GM19452 (cell line): ENCODE measurements around the gene TCF12.
"Not testable (repeated sequence)": the region's sequence is repeated elsewhere in the genome, so short reads cannot be mapped to it uniquely, and the experiment has no call there.

Source experiments
- ATAC-seq: cut with Tn5 transposase; IDR thresholded peaks from one replicate; pipeline ENCODE4 v1.9.1; 2021; ENCODE audit not compliant: unreplicated experiment

TCF12 gene

DNA sequence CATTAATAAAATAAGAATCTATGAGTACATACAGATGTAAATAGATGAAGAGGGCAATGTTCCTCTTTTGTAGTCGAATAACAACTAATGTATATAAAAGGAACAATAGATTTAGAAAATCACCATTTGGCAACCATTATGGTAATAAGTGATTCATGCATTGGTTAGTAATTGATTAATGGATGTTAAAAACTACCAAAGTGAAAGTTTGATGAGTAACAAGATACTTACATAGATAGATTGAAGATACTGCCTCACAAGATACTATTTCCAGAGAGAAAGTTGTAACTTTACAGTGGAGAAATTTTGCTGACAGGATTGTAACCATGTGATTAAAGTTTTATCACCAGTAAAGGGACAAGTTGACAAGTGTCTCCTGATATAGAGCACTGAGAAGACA lies 55.0 kb downstream of the TCF12 start:
- ATAC-seq, result no peak

DNA sequence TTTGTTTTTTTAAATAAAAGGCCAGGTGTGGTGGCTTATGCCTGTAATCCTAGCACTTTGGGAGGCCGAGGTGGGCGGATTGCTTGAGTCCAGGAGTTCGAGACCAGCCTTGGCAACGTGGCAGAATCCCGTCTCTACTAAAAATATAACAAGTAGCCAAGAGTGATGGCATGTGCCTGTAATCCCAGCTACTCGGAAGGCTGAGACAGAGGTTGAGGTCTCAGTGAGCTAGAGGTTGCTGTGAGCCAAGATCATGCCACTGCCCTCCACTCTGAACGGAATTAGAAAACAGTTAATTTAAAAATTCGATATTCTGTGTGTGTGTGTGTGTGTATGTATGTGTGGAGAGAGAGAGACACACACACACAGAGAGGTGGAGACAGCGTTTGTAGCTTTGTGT lies 58.8 kb downstream of the TCF12 start:
- ATAC-seq, result no peak

DNA sequence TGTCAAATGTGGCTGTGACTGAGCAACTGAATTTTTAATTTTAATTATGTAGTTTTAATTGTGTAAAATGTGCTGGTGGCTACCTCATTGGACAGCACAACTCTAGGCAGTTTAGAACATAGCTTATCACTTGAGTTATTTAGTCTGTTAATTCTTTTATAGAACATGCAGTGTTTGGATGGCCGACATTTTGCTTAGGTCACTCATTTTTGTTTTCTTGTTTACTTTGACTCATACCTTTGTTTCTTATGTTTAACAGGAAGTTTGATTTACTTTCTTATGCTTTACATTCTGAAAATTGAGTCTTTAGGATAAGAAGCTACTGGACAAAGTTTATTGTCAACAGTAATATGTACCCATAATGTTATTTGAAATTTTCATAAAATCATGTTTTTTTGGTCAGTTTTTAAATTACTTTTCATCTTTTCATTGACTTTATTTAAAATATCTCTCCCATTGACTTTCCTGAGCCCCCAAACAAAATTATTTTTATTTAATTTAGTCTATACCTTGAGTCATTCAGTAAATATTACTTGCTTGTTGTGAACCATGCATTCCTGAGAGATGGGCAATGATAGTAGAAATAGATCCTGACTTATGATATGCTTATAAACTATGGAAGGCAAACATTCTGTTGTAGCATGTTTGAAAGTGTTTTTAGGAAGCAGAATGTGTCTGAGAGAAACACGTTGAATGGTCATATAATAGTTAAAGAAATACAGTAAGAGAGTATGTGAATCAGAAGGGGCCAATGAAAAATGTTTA lies 60.6 kb downstream of the TCF12 start:
- no peak for ATAC-seq

DNA sequence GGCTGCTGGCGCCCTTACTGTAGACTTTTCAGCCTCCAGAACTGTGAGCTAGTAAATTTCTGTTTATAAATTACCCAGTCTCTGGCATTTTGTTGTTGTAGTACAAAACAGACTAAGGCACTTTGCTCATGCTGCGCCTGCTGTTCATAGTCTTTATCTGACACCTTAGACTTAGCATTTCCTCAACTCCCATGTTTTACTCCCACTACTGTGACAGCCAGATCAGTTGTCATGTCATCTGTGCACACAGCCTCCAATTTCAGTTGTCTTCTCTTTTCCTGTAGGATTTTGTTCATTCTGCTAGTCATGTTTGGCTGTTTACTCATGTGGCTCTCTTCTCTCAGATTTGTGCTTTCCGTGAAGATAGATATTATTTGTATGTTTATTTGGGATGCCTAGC lies 62.0 kb downstream of the TCF12 start:
- ATAC-seq, result no peak

DNA sequence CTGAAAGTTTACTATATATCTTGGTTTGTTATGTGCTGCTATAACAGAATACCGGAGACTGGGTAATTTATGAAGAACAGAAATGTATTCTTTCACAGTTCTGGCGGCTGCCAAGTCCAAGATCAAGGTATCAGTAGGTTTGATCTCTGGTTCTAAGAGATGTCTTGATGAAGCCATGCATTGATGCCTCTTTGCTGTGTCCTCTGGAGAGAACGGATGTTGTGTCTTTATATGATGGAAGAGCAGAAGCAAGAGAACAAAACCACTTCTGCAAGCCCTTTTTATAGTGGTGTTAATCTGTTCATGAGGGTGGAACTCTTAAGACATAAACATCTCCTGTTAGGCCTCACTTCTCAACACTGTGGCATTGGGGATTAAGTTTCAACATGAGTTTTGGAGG lies 62.7 kb downstream of the TCF12 start:
- no peak for ATAC-seq

DNA sequence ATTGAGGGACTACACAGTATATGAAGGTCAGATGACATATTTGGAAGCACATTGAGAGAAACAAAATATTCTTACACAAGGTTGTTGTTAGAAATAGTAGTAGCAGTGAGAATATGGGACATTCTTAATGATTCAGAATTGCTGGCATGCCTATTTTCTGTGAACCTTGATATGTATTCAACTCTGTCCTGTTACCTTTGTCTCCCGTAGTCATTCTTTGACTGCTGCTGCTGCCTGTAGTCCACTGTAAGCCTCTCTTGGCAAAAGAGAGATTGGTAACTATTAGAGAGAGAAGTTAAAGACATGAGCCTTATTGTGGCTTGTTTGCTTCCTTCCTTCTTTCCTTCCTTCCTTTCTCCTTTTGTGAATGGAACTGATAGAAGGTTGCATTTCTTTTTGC lies 64.5 kb downstream of the TCF12 start:
- ATAC-seq, result no peak

DNA sequence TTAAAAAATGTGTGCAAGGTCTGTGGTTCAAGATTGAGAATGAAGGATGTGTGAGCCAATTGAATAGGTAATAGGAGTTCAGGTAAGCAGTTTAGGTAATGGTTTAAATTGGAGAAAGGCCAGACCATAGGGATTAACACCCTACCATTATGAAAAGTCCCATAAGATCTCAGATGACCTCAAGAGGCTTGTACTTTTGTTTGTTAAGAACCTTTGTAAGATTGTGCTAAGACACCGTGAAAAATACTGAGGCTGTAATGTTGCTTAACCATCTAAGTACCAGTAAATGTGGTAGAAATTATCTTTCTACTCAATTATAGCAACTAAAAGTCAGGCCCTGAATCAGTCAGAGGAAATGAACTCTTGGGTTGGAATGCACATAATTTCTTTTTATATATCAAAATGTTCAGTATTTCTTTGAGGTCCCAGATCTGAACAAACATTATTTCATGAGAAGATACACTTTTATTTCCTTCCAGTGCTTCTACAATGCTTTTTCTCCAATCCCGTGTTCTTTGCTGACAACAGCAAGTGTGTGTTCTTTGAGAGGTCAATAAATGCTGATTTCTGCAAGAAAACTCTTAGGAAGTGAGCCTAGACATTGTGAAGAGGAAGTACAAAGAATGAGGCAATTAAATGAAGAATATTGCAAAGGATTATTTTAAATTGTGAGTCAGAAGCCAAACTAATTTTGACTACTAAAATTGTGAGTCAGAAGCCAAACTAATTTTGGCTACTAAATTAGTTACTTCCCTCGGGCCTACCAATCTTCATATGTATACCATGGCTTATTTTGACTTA lies 66.4 kb downstream of the TCF12 start:
- no peak for ATAC-seq

DNA sequence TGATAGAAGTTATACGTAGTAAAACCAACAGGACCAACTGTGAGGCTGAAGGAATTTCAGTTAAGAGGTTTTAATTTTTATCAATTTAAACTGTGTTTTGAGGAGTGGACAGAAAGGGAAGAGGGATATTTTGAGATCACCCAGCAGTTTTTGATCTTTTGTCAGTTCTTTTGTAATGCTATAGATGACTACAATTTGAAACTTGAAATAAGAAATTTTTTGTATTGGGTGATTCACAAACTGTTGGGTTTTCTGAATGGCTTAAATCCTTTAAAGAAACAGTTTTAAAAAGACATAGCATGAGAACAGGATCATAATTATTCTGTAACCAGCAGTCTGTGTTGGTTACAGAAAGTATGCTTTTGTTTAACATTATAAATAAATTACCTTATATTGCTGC lies 67.4 kb downstream of the TCF12 start:
- no peak for ATAC-seq

DNA sequence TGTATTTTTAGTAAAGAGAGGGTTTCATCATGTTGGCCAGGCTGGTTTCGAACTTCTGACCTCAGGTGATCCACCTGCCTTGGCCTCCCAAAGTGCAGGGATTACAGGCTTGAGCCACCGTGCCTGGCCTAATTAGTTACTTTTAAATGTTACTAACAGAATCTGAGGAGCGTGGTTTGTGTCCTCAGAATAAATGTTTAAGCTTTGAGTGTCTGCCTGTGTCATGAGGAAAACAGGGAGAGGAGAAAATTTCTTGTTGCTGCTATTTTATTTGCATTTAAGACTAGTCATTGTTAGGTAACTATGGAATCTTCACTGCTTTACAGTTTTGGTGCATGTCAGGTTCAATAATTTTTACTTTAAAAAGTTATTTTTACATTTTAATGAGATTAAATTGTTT lies 68.8 kb downstream of the TCF12 start:
- ATAC-seq, result no peak

DNA sequence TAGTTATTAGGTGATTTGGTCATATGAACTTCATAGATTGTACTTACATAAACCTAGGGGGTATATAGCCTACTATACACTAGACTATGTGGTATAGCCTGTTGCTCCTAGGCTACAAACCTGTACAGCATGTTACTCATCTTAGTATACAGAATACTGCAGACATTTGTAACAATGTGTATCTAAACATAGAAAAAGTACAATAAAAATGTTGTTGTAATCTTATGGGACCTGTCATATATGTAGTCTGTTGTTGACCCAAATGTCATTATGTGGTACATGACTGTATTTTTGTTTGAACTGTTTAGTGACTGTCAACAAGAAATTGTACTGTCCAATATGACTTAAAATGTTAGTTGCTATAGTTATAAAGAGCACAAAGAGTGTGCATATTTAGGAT lies 69.8 kb downstream of the TCF12 start:
- ATAC-seq, result no peak

DNA sequence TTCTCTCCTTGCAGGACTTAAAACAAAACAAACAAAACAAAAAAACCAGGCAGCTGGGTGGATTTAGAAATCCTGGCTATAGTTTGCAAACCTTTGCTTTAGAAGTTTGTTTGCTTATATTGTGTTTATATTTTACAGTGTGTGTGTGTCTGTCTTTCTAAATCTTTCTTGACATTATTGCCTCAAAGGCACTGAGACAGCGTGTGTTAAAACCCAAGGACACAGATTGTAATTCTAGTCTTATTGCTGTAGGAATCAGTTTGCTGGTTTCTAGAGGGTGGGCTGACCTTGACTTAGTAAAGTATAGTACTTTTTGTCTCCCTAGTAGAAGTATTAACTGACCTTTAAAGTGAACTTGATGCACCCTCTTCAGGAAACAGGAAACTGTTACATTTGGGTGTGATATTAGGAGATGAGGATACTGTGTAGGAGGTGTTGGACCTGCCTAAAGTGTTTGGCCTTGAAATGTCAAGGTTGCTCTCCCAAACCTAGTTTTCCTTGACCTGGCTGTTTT lies 71.0 kb downstream of the TCF12 start:
- peak; percentile 62 for ATAC-seq

DNA sequence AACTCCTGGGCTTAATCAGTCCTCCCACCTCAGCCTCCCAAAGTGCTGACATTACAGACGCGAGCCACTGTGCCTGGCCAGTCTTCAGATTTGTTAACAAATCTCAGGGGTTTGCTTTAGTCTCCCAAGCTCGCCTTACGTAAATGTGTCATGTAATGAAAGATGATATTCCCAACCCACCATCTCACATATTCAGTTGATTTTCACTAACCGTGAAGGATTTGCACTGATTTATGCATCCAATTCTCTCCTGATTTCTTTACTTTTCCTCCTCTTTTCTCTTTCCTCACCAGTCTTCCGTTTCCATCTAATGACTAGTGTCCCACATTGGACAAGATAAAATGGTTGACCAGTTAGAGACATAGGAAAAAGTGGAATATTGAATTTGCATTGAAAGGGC lies 72.6 kb downstream of the TCF12 start:
- ATAC-seq, result no peak

DNA sequence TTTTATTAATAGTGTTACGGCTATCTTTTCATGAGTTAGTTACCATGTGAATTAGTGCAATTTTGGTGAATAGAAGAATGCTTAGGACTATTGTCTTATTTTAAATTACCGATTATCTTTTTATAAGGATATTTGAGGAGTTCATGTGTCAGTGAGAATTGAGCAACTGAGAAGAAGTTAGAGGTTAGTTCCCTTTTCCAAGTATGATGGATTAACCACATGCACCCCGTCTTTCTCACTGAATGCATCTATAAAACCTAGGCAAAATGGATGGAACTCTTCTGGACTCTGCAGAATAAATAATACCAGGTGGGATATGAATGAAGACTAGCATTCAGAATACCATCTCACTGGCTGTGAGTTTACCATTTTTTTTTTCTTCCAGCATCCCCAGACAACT lies 74.3 kb downstream of the TCF12 start:
- no peak for ATAC-seq

DNA sequence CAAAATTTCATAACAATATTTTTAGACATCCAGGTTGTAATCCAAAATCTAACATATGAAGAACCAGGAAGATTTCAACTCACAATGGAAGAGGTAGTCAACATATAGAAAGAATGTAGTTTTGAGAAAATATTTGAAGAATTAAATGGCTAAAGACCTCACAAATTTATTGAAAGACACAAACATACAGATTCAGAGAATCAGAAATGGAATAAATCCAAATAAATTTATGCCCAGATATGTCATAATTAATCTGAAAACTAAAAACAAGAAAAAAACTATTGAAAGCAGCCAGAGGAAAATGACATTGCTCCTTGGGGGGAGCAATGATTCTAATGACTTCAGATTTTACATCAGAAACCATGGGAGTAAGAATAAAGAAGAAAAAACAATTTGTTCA lies 75.8 kb downstream of the TCF12 start:
- ATAC-seq, result no peak

DNA sequence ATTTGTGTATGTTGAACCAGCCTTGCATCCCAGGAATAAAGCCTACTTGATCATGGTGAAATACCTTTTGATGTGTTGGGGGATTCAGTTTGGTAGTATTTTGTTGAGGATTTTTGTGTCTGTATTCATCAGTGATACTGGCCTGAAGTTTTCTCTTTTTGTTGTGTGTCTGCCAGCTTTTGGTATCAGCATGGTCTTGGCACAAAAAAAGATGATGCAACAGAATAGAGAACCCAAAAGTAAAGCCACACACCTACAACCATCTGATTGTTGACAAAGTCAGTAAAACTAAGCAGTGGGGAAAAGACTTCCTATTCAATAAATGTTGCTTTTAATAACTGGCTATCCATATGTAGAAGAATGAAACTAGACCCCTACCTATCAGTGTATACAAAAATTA lies 77.6 kb downstream of the TCF12 start:
- ATAC-seq, result no peak

DNA sequence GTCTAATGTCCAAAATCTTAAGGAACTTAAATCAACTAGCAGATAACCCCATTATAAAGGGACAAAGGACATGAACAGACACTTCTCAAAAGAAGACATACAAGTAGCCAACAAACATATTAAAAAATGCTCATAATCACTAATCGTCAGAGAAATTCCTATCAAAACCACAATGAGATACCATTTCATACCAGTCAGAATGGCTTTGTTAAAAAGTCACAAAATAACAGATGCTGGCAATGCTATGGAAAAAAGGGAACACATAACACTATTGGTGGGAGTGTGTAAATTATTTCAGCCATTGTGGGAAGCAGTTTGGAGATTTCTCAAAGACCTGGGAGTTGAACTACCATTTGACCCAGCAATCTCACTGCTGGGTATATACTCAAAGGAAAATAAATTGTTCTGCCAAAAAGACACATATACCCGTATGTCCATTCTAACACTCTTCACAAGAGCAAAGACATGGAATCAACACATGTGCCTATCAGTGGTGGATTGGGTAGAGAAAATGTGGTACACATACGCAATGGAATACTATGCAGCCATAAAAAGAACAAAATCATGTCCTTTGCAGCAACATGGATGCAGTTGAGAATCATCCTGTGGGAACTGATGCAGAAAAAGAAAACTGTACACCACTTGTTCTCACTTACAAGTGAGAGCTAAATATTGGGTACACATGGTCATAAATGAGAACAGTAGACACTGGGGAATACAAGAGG lies 78.5 kb downstream of the TCF12 start:
- no peak for ATAC-seq

DNA sequence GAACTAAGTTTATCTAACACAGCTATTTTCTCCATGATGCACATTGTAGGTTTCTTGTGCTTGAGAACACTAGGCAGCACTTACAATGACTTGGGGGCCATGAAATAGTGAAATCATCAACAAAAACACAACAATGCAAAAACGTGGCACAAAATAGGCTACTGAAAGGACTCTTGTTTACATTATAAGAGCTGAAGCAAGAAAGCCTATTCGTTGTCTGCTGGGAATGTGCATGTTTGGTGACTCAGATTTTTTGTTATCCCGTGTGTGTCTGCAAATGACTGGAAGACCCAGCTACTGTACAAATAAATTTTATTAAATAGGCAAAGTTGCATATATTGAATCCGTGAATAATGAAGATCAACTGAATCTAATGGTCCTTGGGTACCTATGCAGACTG lies 85.0 kb downstream of the TCF12 start:
- ATAC-seq, result no peak

DNA sequence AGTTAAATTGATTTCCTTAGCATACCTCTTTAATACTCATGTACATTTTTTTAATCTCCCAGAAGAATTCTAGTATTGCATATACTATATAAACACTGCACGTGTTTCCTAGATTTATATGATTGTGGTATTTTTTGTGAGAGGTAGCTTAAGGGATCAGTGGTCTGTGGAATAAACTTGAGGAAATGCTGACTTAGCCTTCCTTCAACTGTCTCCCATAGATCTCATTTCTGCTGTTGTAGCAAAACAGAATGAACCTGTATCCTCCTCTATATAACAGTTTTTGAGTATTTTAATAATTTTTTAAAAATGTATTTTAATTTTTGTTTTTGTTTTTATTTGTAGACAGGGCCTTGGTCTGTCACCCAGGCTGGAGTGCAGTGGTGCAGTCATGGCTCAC lies 86.8 kb downstream of the TCF12 start:
- ATAC-seq, result no peak

DNA sequence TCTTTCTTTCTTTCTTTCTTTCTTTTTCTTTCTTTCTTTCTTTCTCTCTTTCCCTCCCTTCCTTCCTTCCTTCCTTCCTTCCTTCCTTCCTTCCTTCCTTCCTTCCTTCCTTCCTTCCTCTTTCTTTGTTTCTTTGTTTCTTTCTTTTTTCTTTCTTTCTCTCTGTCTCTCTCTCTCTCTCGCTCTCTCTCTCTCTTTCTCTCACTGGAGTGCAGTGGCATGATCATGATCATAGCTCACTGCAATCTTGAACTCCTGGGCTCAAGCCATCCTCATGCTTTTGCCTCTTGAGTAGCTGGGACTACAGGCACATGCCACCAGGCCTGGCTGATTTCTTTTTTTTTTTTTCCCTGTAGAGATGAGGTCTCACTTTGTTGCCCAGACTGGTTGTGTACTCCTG lies 89.4 kb downstream of the TCF12 start:
- ATAC-seq, result not testable (repeated sequence)

DNA sequence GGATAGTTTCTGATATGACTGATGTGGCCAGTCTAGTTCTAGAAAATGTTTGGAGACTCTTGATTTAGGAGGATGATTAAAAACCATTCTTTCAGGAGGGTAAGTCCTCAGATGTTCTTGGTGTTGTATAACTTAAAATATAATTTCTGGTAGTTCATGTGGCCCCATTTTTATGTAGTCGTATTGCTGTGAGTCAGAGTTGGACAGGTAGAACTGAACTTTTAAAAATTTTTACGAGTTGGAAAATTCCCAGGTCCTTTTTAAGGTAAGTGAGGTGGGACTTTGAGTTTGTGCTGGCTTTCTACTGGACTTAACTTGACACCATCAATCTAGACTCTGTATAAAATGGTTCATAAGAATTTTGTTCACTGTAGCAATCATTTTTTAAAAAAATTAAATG lies 92.3 kb downstream of the TCF12 start:
- no peak for ATAC-seq

DNA sequence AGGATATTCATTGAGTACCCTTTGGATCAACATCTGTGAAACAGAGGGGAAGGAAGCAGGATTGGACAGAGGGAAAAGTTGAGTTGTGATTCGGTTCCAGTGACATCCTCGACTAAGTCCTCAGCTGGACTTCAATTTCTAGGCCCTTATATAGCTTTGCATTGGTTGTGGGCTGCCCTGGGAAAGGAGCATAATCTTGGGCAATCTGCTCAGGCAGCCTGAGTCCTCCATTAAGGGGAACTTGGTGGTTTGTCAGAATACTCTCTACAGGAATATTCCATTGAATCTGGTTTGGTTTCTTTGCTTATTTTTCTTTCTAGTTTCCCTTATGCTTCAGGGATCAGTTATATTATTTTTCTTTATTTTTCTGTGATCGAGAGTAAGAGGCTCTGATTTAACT lies 94.1 kb downstream of the TCF12 start:
- ATAC-seq, result no peak

DNA sequence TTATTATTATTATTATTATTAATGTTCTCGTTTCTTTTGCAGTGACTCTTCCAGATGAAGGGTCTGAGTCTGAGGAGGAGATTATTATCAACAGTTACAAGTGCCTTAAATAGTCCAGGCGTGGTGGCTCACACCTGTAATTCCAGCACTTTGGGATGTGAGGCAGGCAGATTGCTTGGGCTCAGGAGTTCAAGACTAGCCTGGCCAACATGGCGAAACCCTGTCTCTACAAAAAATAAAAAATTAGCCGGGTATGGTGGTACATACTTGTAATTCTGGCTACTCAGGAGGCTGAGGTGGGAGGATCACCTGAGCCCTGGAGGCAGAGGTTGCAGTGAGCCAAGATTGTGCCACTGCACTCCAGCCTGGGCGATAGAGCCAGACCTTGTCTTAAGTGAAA lies 96.5 kb downstream of the TCF12 start:
- not testable (repeated sequence) for ATAC-seq
